HG03060 (cell line): ENCODE measurements around the gene LMCD1.

ENCODE experiments used
- ATAC-seq: cut with Tn5 transposase; IDR thresholded peaks from one replicate; pipeline ENCODE4 v1.9.1; 2021; ENCODE audit warnings: low read depth, moderate number of reproducible peaks; ENCODE audit not compliant: unreplicated experiment

Gene LMCD1

DNA sequence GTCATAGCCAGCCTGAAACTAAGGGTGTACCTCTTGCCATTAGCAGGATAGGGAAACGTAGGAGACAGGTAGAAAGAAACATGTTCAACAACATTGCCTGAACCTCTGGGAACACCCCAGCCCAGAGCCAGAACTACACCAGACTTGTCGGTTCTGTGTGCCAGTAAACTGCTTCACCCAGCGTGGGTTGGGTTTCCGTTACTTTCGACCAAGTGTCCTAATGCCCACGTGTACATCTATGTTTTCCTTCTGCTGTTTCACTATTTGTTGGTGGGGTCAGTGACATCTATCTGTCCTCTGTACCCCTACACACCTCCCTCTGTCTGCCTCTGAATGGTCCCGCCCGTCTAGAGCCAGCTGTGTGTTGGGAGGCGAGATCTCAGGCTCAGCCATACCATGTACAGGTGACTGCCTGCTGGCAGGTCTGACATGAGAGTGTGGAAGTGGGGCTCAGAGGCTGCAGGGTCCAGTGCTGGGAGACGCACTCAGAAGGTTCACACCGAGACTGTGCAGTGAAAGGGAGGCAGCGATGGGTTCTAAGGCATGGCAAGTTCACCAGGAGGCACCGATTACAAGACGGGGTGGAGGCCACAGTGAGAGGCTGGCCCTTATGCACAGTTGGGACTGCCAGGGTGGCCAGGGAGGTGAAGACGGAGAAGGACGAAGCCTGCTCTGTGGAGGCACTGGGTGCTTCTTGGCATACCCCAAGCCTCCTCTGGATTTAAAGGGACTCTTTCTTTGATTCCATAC lies 106.6 kb downstream of the LMCD1 start:
- no peak for ATAC-seq

DNA sequence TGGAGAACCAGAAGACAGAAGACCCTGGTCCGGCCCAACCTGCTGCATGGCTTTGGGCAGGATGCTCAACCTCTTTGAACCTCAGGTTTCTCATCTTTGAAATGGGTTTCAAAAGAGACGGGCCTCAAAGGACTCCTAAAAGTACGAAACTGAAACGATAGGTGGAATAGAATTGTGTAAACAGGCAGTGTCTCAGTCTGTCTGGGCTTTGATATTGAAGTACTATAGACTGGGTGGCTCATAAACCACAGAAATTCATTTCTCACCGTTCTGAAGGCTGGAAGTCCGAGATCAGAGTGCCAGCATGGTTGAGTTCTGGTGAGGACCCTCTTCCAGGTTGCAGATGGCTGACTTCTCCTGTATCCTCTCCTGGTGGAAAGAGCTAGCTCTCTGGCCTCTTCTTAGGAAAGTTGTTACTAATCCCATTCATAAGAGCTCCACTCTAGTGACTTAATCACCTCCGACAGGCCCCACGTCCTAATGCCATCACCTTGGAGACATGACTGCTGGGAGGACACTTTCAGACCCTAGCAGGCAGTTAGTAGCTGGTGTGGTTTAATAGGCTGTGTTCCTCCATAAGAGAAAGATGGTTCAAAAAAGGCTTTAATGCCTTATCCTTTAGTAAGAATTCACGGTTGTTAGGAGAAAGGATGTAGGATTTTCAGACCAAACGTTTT lies 107.3 kb downstream of the LMCD1 start:
- no peak for ATAC-seq

DNA sequence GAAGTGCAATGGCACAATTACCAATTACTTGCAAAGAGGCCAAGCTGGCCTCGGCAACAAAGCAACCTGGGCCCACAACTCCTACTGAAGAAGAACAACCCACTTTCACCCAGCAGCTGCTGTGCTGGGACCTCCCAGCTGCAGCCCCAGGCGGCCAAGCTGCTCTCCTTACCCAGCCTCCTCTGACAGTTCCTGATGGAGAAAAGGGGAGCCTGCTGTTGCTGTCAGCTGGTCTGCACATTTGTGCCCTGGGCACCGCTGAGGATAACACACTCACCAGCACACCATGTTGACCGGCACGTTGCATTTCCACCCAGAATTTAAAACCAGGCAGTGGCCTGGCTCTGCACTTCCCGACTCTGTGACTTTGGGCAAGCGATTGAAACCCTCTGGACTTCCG lies 109.3 kb downstream of the LMCD1 start:
- ATAC-seq, result no peak

DNA sequence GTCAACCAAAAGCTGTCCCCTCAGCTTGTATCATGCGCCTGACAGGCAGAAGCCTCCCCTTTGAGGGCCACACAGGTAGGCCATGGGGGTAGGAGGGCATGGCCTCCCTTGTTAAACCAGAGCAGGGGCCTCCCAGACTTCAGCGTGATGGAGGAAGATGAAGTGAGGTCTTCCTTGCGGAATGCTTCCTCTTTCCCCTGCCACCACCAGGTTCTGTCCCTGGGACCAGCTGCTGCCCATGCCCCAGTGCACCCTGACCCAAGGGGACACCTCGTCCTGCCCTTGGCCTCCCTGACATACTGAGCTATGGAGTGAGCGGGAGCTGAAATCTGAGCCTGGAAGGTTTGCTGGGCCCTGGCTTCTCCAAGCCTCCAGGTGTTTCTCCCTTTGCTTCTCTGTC lies 116.3 kb downstream of the LMCD1 start:
- no peak for ATAC-seq

DNA sequence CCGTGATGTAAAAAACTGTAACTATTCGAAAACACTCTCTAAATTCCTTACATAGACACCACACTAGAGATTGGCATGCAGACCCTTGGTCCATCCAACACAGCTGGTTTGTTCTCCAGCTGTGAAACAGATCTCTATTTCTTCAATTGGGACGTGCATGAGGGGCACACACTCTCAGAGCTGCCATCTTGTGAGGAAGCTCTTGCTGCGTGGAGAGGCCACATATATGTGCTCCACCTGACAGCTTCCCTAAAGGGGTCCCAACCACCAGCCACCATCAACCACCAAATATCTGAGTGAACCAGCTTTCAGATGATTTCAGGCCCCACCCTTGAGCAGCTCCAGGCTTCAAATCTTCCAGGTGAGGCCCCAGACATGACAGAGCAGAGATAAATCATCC lies 117.3 kb downstream of the LMCD1 start:
- ATAC-seq, result no peak

DNA sequence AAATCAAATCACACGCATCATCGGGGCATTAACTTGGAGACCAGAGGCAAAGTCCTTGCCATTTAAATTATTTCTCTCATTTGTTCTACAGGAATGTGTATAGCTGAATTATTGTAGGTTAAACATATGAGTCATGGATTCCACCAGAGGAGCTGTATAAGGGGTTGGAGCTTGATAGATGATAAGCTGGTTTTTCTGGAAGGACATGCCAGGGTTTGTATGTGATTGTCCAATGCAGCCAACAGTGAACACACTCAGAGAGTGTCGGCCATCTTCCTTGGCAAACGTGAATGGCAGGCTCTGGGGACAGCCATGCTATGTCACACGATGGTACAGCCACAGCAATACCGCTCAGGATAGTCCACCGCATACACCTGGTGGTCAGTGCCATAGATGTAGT lies 117.9 kb downstream of the LMCD1 start:
- ATAC-seq, result no peak

DNA sequence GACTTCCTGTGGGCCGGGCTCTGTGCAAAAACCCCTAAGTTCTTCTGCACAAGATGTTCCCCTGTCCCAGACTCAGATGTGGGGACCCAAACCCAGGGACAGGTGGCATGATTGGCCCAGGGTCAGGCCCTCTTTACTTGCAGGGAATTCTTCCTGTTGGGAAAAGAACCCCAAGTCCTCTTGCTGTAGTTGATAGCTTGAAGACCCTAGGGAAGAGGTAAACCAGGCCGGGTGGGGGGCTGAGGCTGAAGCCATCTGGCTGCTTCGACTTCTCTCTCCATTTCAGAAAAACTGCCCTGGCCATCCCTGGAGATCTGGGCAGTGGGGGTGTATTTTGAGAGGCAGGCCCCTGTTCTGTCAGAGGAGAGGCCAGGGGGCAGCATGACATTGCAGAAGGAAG lies 119.5 kb downstream of the LMCD1 start:
- ATAC-seq, result no peak

DNA sequence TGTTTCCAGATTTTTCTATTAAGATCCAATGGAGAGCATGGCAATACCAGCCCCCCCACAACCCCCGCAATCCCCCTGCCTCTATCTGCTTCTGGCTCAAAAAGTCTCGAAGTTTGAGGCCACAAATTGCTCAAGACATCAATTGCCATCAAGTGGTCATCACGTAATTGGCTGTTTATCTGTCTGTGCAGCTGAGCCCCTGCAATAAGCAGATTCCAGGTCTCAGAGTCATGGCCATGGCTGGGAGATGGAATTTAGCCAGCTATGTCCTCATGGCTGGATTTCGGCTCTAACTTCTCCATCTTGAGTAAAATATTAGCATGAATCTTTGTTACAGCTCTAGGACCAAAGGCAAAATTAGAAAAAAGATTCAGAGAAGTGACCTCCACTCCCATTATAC lies 120.2 kb downstream of the LMCD1 start:
- ATAC-seq, result no peak

DNA sequence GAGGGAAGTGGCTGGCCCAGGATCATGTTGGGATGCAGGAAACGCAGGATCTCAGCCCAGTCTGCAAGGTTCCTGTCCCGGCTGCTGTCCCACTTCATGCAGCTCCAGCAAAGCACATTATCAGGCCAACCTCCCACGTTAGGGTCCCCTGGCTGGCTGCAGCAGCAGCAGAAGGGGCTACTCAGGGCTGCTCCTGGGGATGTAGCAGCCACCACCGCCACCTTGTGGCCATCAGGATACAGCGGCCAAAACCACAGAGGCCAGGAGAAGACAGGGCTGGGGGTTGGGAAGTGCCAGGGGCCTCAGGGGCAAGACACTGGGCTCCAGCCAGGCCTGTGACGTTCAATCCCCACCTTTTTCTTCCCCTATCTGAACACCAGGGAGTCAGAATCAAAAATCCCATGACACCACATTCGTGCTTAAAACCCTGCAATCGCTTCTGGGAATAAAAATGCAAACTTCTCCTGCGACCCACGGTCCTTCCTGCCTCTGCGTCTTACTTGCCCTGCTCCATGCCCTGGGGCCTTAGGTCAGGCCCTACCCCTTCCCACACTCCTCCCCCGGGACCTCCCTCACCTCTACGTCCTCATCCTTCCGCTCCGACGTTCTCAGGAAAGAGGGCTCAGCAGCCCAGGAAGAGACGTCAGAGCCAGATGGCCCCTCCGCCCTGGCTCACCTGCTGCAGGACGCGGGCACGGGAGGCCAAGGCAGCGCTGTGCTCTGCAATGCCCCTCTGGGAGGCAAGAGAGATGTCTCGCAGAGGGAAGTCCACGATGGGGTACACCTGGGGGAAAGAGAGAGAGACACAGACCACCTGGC lies 121.5 kb downstream of the LMCD1 start:
- peak; percentile 72 for ATAC-seq

DNA sequence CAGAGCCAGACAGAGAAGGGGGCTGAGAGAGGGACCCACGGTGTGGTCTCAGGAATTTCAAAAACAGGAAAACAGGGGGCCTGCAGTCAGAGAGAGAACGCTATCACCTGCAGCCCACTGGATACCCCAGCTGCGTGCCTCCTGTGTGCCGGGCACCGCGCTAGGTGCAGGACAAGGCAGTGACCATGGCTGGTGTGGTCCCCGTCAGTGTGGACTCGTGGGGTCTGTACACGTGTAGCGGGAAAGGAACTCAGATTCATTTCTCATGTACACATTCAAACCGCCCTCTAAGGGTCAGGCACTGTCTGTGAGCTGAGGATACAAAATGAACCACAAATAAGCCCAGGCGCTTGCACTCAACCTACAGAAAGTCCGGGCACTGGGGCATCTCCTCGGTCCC lies 122.1 kb downstream of the LMCD1 start:
- ATAC-seq, result no peak
